H1 (cell line): ENCODE measurements around the gene CACNA2D3. TPM values are rescaled to one million over a fixed set of nuclear protein-coding genes. Genes with fewer than 3 reads are reported as not detected.

ENCODE experiments used
- CTCF ChIA-PET: fragments of 300-600 bp; sonication (Branson Sonifier 250); formaldehyde crosslinking; loops from one replicate; lab custom pipeline; 2021; ENCODE audit not compliant: partially characterized antibody; lab: Charles Lee
- POLR2A ChIA-PET: fragments of 300-600 bp; sonication (Branson Sonifier 250); formaldehyde crosslinking; loops from one replicate; lab custom pipeline; 2021; ENCODE audit warnings: inconsistent platforms; ENCODE audit not compliant: partially characterized antibody; lab: Charles Lee
- DNase-seq, 2 experiments: peaks; one replicate each; pipeline versions ENCODE4 v3.0.0 to v3.0.0-alpha.2; 2010 to 2022; ENCODE audit warnings: low spot score in 2 of 2, low read depth in 1 of 2, mixed read lengths in 1 of 2
- FAIRE-seq: peaks from 2 replicates; lab custom pipeline; 2011; peaks lifted over from hg19 to GRCh38; lab: Jason Lieb, UNC
- H2AFZ ChIP-seq: 2 replicates; pipeline ENCODE4 v1.8.1; 2012; ENCODE audit warnings: low read length, inconsistent platforms
- H2AK5ac ChIP-seq: 2 replicates; pipeline ENCODE4 v1.6.1; 2013; ENCODE audit warnings: low read depth, low read length
- H2BK120ac ChIP-seq: replicated peaks from 2 replicates; pipeline ENCODE3; 2013; ENCODE audit warnings: low read depth, low read length, inconsistent platforms
- H2BK12ac ChIP-seq: 2 replicates; pipeline ENCODE4 v1.6.1; 2013; ENCODE audit warnings: low read depth, low read length
- H2BK15ac ChIP-seq: 2 replicates; pipeline ENCODE4 v1.6.1; 2013; ENCODE audit warnings: low read length
- H2BK20ac ChIP-seq: 2 replicates; pipeline ENCODE4 v1.6.1; 2013; ENCODE audit warnings: low read length
- H2BK5ac ChIP-seq: 2 replicates; pipeline ENCODE4 v1.6.1; 2013; ENCODE audit warnings: low read depth, low read length
- H3K14ac ChIP-seq: 2 replicates; pipeline ENCODE4 v1.6.1; 2013; ENCODE audit warnings: inconsistent platforms; ENCODE audit not compliant: insufficient read length
- H3K18ac ChIP-seq: 2 replicates; pipeline ENCODE4 v1.6.1; 2013; ENCODE audit warnings: low read length; ENCODE audit errors: extremely low read depth
- H3K23ac ChIP-seq: 2 replicates; pipeline ENCODE4 v1.6.1; 2013; ENCODE audit warnings: inconsistent platforms; ENCODE audit not compliant: insufficient read length
- H3K23me2 ChIP-seq: 2 replicates; pipeline ENCODE4 v1.6.1; 2013; ENCODE audit warnings: low read depth, low read length
- H3K27ac ChIP-seq: 2 replicates; pipeline ENCODE4 v1.6.1; 2011; ENCODE audit warnings: low read depth, low read length, inconsistent platforms
- H3K27me3 ChIP-seq, 4 experiments: replicated peaks in 1 of 4; 1 replicate in 1 of 4; 2 replicates in 3 of 4; pipeline versions ENCODE4 v1.6.1 to v1.8.1; 2011 to 2013; ENCODE audit warnings: low read length in 3 of 4, mild to moderate bottlenecking in 3 of 4, inconsistent platforms in 2 of 4, mixed read lengths in 2 of 4, moderate library complexity in 1 of 4; ENCODE audit not compliant: control insufficient read depth in 3 of 4, insufficient read depth in 3 of 4; ENCODE audit errors: extremely low read depth in 1 of 4
- H3K36me3 ChIP-seq, 4 experiments: 2 replicates each; pipeline versions ENCODE4 v1.6.1 to v1.8.1; 2011 to 2013; ENCODE audit warnings: mild to moderate bottlenecking in 4 of 4, low read length in 3 of 4, moderate library complexity in 2 of 4, control low read depth in 1 of 4, inconsistent platforms in 1 of 4; ENCODE audit not compliant: insufficient read depth in 4 of 4, control insufficient read depth in 2 of 4
- H3K4ac ChIP-seq: replicated peaks from 2 replicates; pipeline ENCODE3; 2013; ENCODE audit warnings: low read length, low read depth, mixed read lengths, inconsistent platforms; ENCODE audit not compliant: insufficient read length
- H3K4me1 ChIP-seq, 4 experiments: replicated peaks in 1 of 4; 1 replicate in 1 of 4; 2 replicates in 3 of 4; pipeline versions ENCODE4 v1.6.1 to v1.8.1; 2011 to 2013; ENCODE audit warnings: low read length in 3 of 4, inconsistent platforms in 2 of 4, mixed read lengths in 1 of 4; ENCODE audit not compliant: insufficient read depth in 4 of 4, control insufficient read depth in 3 of 4
- H3K4me2 ChIP-seq, 2 experiments: 2 replicates each; pipeline versions ENCODE4 v1.6.1 to v1.8.1; 2011 to 2013; ENCODE audit warnings: low read depth in 2 of 2, low read length in 2 of 2, control low read depth in 1 of 2, inconsistent platforms in 1 of 2, mild to moderate bottlenecking in 1 of 2; ENCODE audit not compliant: insufficient read depth in 1 of 2
- H3K4me3 ChIP-seq, 4 experiments: fragments of 200-600, 300-600 bp in 1 of 4; sonication (generic), shearing (Covaris generic), sonication (Bioruptor Twin) in 1 of 4; 2 replicates each; pipeline versions ENCODE4 v1.5.1 to v1.8.1; 2011 to 2016; ENCODE audit warnings: low read length in 4 of 4, low read depth in 3 of 4, control low read depth in 2 of 4, inconsistent platforms in 2 of 4, mild to moderate bottlenecking in 2 of 4, mixed read lengths in 1 of 4, moderate library complexity in 1 of 4; ENCODE audit not compliant: insufficient read depth in 2 of 4; ENCODE audit errors: extremely low read depth in 1 of 4
- H3K56ac ChIP-seq: replicated peaks from 2 replicates; pipeline ENCODE3; 2013; ENCODE audit warnings: low read depth, mild to moderate bottlenecking, mixed read lengths, low read length, inconsistent platforms; ENCODE audit not compliant: insufficient read length
- H3K79me1 ChIP-seq: 2 replicates; pipeline ENCODE4 v1.6.1; 2013; ENCODE audit warnings: low read depth, low read length, control low read depth
- H3K79me2 ChIP-seq, 2 experiments: 2 replicates each; pipeline versions ENCODE4 v1.6.1 to v1.8.1; 2012 to 2013; ENCODE audit warnings: low read length in 2 of 2, mild to moderate bottlenecking in 2 of 2, inconsistent platforms in 1 of 2; ENCODE audit not compliant: insufficient read depth in 2 of 2, control insufficient read depth in 1 of 2
- H3K9ac ChIP-seq, 4 experiments: replicated peaks in 1 of 4; 1 replicate in 1 of 4; 2 replicates in 3 of 4; pipeline versions ENCODE4 v1.6.1 to v1.8.1; 2011 to 2013; ENCODE audit warnings: low read depth in 3 of 4, low read length in 3 of 4, control low read depth in 2 of 4, mild to moderate bottlenecking in 2 of 4, moderate library complexity in 2 of 4, inconsistent platforms in 1 of 4; ENCODE audit errors: extremely low read depth in 1 of 4
- H3K9me3 ChIP-seq, 2 experiments: 2 replicates each; pipeline versions ENCODE4 v1.6.1 to v1.8.1; 2012 to 2013; ENCODE audit warnings: mild to moderate bottlenecking in 2 of 2, moderate library complexity in 2 of 2, control low read depth in 1 of 2, inconsistent platforms in 1 of 2, low read depth in 1 of 2, low read length in 1 of 2, mixed read lengths in 1 of 2; ENCODE audit not compliant: insufficient read depth in 2 of 2
- H4K20me1 ChIP-seq, 2 experiments: replicated peaks in 1 of 2; 2 replicates each; pipeline versions ENCODE3 to v1.8.1; 2011 to 2013; ENCODE audit warnings: inconsistent platforms in 2 of 2, low read length in 2 of 2, mild to moderate bottlenecking in 1 of 2; ENCODE audit not compliant: insufficient read depth in 2 of 2, control insufficient read depth in 1 of 2
- H4K5ac ChIP-seq: 2 replicates; pipeline ENCODE4 v1.6.1; 2013; ENCODE audit warnings: low read length, low read depth, mixed read lengths, inconsistent platforms; ENCODE audit not compliant: insufficient read length
- H4K8ac ChIP-seq: 2 replicates; pipeline ENCODE4 v1.8.0; 2013; ENCODE audit warnings: mild to moderate bottlenecking, moderate library complexity, low read length, inconsistent platforms; ENCODE audit not compliant: insufficient read depth; ENCODE audit errors: extremely low read depth
- H4K91ac ChIP-seq: replicated peaks from 2 replicates; pipeline ENCODE3; 2013; ENCODE audit warnings: low read length, mixed read lengths, inconsistent platforms; ENCODE audit not compliant: insufficient read length
- BRCA1 ChIP-seq: IDR thresholded peaks from 2 replicates; pipeline ENCODE4 v1.6.1; 2012; ENCODE audit warnings: low read depth, low read length, improper control_type of control experiment
- CBX8 ChIP-seq: fragments of 300-800, 300-1000 bp; sonication (generic); IDR thresholded peaks from 2 replicates; pipeline ENCODE4 v1.7.1; 2016; ENCODE audit warnings: low read depth, low read length, borderline replicate concordance
- CHD1 ChIP-seq: IDR thresholded peaks from 2 replicates; pipeline ENCODE4 v1.6.1; 2012; ENCODE audit warnings: low read depth, low read length, improper control_type of control experiment
- CTCF ChIP-seq, 3 experiments: IDR thresholded peaks; 1 replicate in 2 of 3; 2 replicates in 1 of 3; pipeline versions ENCODE4 v1.5.1 to v1.6.1; 2011; ENCODE audit warnings: low read length in 3 of 3, mild to moderate bottlenecking in 3 of 3, inconsistent platforms in 2 of 3, low read depth in 1 of 3, moderate library complexity in 1 of 3; ENCODE audit not compliant: insufficient read depth in 1 of 3; ENCODE audit errors: control extremely low read depth in 1 of 3
- EP300 ChIP-seq, 2 experiments: IDR thresholded peaks; 1 replicate in 1 of 2; 2 replicates in 1 of 2; pipeline ENCODE4 v1.6.1; 2011 to 2012; ENCODE audit warnings: low read depth in 2 of 2, low read length in 2 of 2, mild to moderate bottlenecking in 2 of 2, borderline replicate concordance in 1 of 2, inconsistent platforms in 1 of 2, moderate library complexity in 1 of 2
- MAFK ChIP-seq: IDR thresholded peaks from 2 replicates; pipeline ENCODE4 v1.6.1; 2012; ENCODE audit warnings: low read depth, mild to moderate bottlenecking, improper control_type of control experiment, low read length
- MAX ChIP-seq: IDR thresholded peaks from 2 replicates; pipeline ENCODE4 v1.6.1; 2012; ENCODE audit warnings: inconsistent platforms
- RFX5 ChIP-seq: IDR thresholded peaks from 2 replicates; pipeline ENCODE4 v1.6.1; 2011; ENCODE audit warnings: low read depth, low read length, improper control_type of control experiment, borderline replicate concordance
- SP1 ChIP-seq: IDR thresholded peaks from 2 replicates; pipeline ENCODE4 v1.6.1; 2011; ENCODE audit warnings: low read depth, low read length
- USF2 ChIP-seq: IDR thresholded peaks from 2 replicates; pipeline ENCODE4 v1.6.1; 2011; ENCODE audit warnings: low read length, improper control_type of control experiment
- YY1 ChIP-seq: IDR thresholded peaks from 2 replicates; pipeline ENCODE4 v1.6.1; 2011; ENCODE audit warnings: low read depth, mild to moderate bottlenecking, low read length
- WGBS, 2 experiments: shearing (Covaris generic) in 1 of 2; methylation state at CpG; one replicate each; pipeline versions ENCODE4 v1.1.6 to v1.1.7; 2013 to 2015; ENCODE audit warnings: low lambda C conversion rate in 2 of 2, mixed read lengths in 2 of 2, inconsistent platforms in 1 of 2, low coverage in 1 of 2, missing lambda C conversion rate in 1 of 2; ENCODE audit not compliant: insufficient replicate concordance in 2 of 2, insufficient coverage in 1 of 2, insufficient read length in 1 of 2; ENCODE audit errors: extremely low coverage in 1 of 2, missing lambda C conversion rate in 1 of 2; 5-methylcytosine and 5-hydroxymethylcytosine counted together
- polyA plus RNA-seq, 7 experiments: library from polyadenylated mRNA; depleted of rRNA in 3 of 7; stranded (reverse) in 5 of 7; unstranded in 2 of 7; fragments of >200 nt in 5 of 7; fragments of 200-250 nt in 2 of 7; gene quantifications; 1 replicate in 5 of 7; 2 replicates in 1 of 7; 4 replicates in 1 of 7; pipeline versions ENCODE4 v1.2.1 to v1.2.3, GENCODE V29; 2011 to 2013; ENCODE audit warnings: missing spikeins in 2 of 7, mixed read lengths in 2 of 7
- total RNA-seq: library from RNA; stranded (reverse); fragmentation: NEBNext Ultra II Directional; extraction: Animal tissue kit (Norgen Biotek cat#: 25700); gene quantifications from 2 replicates; pipeline ENCODE4 v1.2.1, GENCODE V29; 2021

CACNA2D3 gene
- total and polyA plus RNA-seq, 2 of the 8 experiments (the other 6 are each of a cell fraction or from before 2014, with no cell fraction given), result 1.5 to 1.8 TPM

GRCh38 chr3:54445630-54446029 is 323.3 kb downstream of the CACNA2D3 start:
- Histone ChIP-seq H4K8ac (no peak overlapping the region), H3K4me2 (no peak overlapping the region), H2BK120ac (no peak overlapping the region), H3K9me3 (no peaks in the 10 kb centered on the region), H3K4ac (no peak overlapping the region), H3K56ac (no peak overlapping the region), H3K23me2 (no peaks in the 10 kb centered on the region), H3K36me3 (no peaks in the 10 kb centered on the region), H2AFZ (no peak overlapping the region), H3K18ac (no peak overlapping the region), H3K14ac (no peak overlapping the region), H4K20me1 (no peaks in the 10 kb centered on the region), H2BK20ac (no peak overlapping the region), H3K79me1 (no peaks in the 10 kb centered on the region), H4K5ac (no peak overlapping the region), H2BK12ac (no peak overlapping the region), H2AK5ac (no peak overlapping the region), H4K91ac (no peak overlapping the region), H3K27ac (no peak overlapping the region), H3K79me2 (no peaks in the 10 kb centered on the region), H3K9ac (no peak overlapping the region), H2BK5ac (no peak overlapping the region), H3K4me1 (no peaks in the 10 kb centered on the region), H3K23ac (no peak overlapping the region), H2BK15ac (no peak overlapping the region), H3K27me3 (no peaks in the 10 kb centered on the region), H3K4me3 (no peak overlapping the region)
- ChIA-PET CTCF (interaction anchor here (1.6 kb wide), 1 partner anchor 12 kb away, joined by 13 read pairs; no protein-coding TSS in a partner anchor), POLR2A (no interaction called here)
- WGBS, 2 experiments, result 100% methylated on average over 1 of the region's 1 CpG; no CpG with 5 or more reads in 1 of the 2 experiments
- no peak for FAIRE-seq
- DNase-seq, result no peak
- no peak for TF ChIP-seq RFX5
- TF ChIP-seq YY1, result no peak
- no peak for TF ChIP-seq SP1
- TF ChIP-seq CHD1, result no peak
- TF ChIP-seq EP300 (IDR thresholded peaks at IDR 0.05; ENCODE audit: borderline replicate concordance in 1 of 2, low read depth in 2 of 2, low read length in 2 of 2), result no peak
- TF ChIP-seq CBX8, result no peak
- TF ChIP-seq CTCF (IDR thresholded peaks at IDR 0.05; ENCODE audit: control extremely low read depth in 1 of 3, insufficient read depth in 1 of 3, low read depth in 1 of 3, low read length in 3 of 3), result no peak
- no peak for TF ChIP-seq USF2
- no peak for TF ChIP-seq BRCA1
- TF ChIP-seq MAFK, result no peak
- no peak for TF ChIP-seq MAX
